ENCODE results near the gene PDK1.

Gene PDK1

GRCh38 chr2:172617115-172617514, 61.2 kb downstream of the PDK1 start:
- H3K9me3 ChIP-seq, result no peaks in the 10 kb centered on the region
- no peaks in the 10 kb centered on the region for H3K36me3 ChIP-seq (replicated peaks)
- in situ Hi-C loops (cut with MboI; ENCODE audit: low sequenced_read_pairs), result no loop called here
- no peaks in the 10 kb centered on the region for H3K4me1 ChIP-seq
- H3K27me3 ChIP-seq (ENCODE audit: low read depth), result no peaks in the 10 kb centered on the region
- no peak overlapping the region for H3K4me3 ChIP-seq
- no peak for DNase-seq (ENCODE audit: low spot score in 2 of 2)

GRCh38 chr2:172623249-172623965, 67.5 kb downstream of the PDK1 start:
- H3K4me3 ChIP-seq, result no peak overlapping the region
- H3K4me1 ChIP-seq, result no peaks in the 10 kb centered on the region
- no peak for DNase-seq (ENCODE audit: low spot score in 2 of 2)
- H3K9me3 ChIP-seq, result no peaks in the 10 kb centered on the region
- H3K36me3 ChIP-seq (replicated peaks), result no peaks in the 10 kb centered on the region
- in situ Hi-C loops (cut with MboI; ENCODE audit: low sequenced_read_pairs), result no loop called here
- no peaks in the 10 kb centered on the region for H3K27me3 ChIP-seq (ENCODE audit: low read depth)

- Histone ChIP-seq H3K36me3 (replicated peaks) (no peaks in the 10 kb centered on the region), H3K4me3 (no peak overlapping the region), H3K9me3 (no peaks in the 10 kb centered on the region), H3K4me1 (no peaks in the 10 kb centered on the region), H3K27me3 (ENCODE audit: low read depth) (no peaks in the 10 kb centered on the region)
- in situ Hi-C loops (cut with MboI; ENCODE audit: low sequenced_read_pairs), result no loop called here
- no peak for DNase-seq (ENCODE audit: low spot score in 2 of 2)
Measured at GRCh38 chr2:172624996-172625395, 69.1 kb downstream of the PDK1 start.

DNA sequence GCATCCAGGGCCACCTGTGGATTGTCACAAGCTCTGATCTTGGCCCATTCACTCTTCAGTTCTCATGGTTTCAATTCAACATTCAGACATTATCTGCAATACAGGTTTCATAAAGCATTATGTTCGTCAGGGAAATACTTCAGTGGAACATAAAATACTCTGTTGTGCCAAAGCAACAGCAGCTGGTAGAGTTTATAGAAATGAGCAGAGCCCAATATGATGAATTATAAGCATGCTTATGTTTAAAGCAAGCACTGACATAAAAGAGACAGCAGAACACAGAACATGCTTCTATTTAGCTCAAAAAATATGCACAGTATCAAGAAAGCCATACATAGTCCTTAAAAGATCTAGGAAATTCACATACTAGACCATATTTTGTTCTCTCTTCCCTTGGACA, 71.3 kb downstream of the PDK1 start:
- H3K36me3 ChIP-seq (replicated peaks), result no peaks in the 10 kb centered on the region
- in situ Hi-C loops (cut with MboI; ENCODE audit: low sequenced_read_pairs), result no loop called here
- no peak for DNase-seq (ENCODE audit: low spot score in 2 of 2)
- no peak overlapping the region for H3K4me3 ChIP-seq
- no peaks in the 10 kb centered on the region for H3K4me1 ChIP-seq
- H3K27me3 ChIP-seq (ENCODE audit: low read depth), result no peaks in the 10 kb centered on the region
- no peaks in the 10 kb centered on the region for H3K9me3 ChIP-seq

DNA sequence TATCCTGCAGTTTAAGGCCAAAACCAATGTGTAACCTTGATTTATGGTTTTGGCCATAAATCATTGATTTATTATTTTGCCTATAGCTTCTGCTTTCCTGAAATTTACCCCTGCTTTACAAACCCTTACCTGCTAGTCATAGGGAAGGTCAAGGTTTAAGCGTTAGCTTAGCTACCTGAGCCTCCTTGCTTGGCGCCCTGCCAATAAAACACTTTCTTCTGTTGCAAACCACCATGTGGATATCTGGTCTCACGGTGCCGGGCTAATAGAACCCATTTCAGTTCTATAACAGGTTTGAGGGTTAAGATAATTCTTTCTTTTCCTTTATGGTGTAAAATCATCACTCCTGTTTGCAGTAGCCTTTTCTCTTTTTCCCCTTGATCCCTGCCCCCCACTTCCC, 72.2 kb downstream of the PDK1 start:
- Histone ChIP-seq H3K36me3 (replicated peaks) (no peaks in the 10 kb centered on the region), H3K4me1 (no peaks in the 10 kb centered on the region), H3K9me3 (no peaks in the 10 kb centered on the region), H3K4me3 (no peak overlapping the region), H3K27me3 (ENCODE audit: low read depth) (no peaks in the 10 kb centered on the region)
- in situ Hi-C loops (cut with MboI; ENCODE audit: low sequenced_read_pairs), result no loop called here
- no peak for DNase-seq (ENCODE audit: low spot score in 2 of 2)

- Histone ChIP-seq H3K27me3 (ENCODE audit: low read depth) (no peaks in the 10 kb centered on the region), H3K9me3 (no peaks in the 10 kb centered on the region), H3K4me1 (no peaks in the 10 kb centered on the region), H3K4me3 (no peak overlapping the region), H3K36me3 (replicated peaks) (no peaks in the 10 kb centered on the region)
- in situ Hi-C loops (cut with MboI; ENCODE audit: low sequenced_read_pairs), result no loop called here
- no peak for DNase-seq (ENCODE audit: low spot score in 2 of 2)
Measured at GRCh38 chr2:172629586-172629985, 73.7 kb downstream of the PDK1 start.

GRCh38 chr2:172630181-172630580, 74.3 kb downstream of the PDK1 start:
- in situ Hi-C loops (cut with MboI; ENCODE audit: low sequenced_read_pairs), result no loop called here
- no peaks in the 10 kb centered on the region for H3K9me3 ChIP-seq
- no peaks in the 10 kb centered on the region for H3K27me3 ChIP-seq (ENCODE audit: low read depth)
- no peak for DNase-seq (ENCODE audit: low spot score in 2 of 2)
- no peaks in the 10 kb centered on the region for H3K4me1 ChIP-seq
- H3K4me3 ChIP-seq, result no peak overlapping the region
- H3K36me3 ChIP-seq (replicated peaks), result no peaks in the 10 kb centered on the region

GRCh38 chr2:172634477-172634876, 78.6 kb downstream of the PDK1 start:
- Histone ChIP-seq H3K9me3 (no peaks in the 10 kb centered on the region), H3K27me3 (ENCODE audit: low read depth) (no peaks in the 10 kb centered on the region), H3K4me3 (no peak overlapping the region), H3K4me1 (no peaks in the 10 kb centered on the region), H3K36me3 (replicated peaks) (no peaks in the 10 kb centered on the region)
- in situ Hi-C loops (cut with MboI; ENCODE audit: low sequenced_read_pairs), result no loop called here
- no peak for DNase-seq (ENCODE audit: low spot score in 2 of 2)

DNA sequence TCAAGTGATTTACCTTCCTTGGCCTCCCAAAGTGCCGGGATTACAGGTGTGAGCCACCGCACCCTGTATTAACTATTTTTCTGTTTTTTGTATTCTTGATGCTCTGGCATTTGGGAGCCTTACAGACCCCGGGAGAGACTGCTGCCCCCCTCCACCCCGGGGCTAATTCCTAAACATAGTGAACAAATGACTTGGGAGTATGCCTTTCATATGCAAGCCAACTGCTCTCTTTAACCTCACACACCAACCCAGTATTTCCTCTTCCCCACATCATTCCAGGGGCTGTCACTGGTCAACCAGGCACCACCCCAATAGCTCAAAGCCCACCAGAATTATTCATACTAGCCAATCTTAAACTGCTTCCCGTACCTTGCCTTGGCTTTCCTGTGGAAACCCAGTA, 79.7 kb downstream of the PDK1 start:
- no peaks in the 10 kb centered on the region for H3K36me3 ChIP-seq (replicated peaks)
- H3K4me3 ChIP-seq, result no peak overlapping the region
- H3K4me1 ChIP-seq, result no peaks in the 10 kb centered on the region
- in situ Hi-C loops (cut with MboI; ENCODE audit: low sequenced_read_pairs), result no loop called here
- no peaks in the 10 kb centered on the region for H3K9me3 ChIP-seq
- H3K27me3 ChIP-seq (ENCODE audit: low read depth), result no peaks in the 10 kb centered on the region
- DNase-seq (ENCODE audit: low spot score in 2 of 2), result no peak

DNA sequence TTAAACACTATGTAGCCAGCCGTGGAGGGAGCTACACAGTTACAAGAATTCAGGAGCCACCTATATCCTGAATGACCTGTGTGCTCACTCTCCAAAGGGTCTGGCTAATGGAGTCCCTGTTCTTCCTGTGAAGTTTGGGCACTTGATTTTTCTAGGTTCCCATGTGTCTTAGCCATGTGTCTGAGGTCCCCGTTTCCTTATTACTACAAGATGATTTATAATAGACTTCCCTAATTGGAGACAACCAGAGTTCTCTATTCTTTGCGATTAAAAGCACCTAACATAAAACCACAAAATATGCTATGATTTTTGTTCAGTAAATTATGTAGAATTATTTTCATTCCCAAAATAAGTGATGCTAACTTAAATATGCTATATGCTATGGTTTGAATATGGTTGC, 83.4 kb downstream of the PDK1 start:
- DNase-seq (ENCODE audit: low spot score in 2 of 2), result no peak
- Histone ChIP-seq H3K4me1 (peaks cover 8% of the 10 kb centered on the region; the same call in 1 of the 2 replicates), H3K36me3 (replicated peaks) (no peaks in the 10 kb centered on the region), H3K27me3 (ENCODE audit: low read depth) (no peaks in the 10 kb centered on the region), H3K4me3 (no peak overlapping the region), H3K9me3 (no peaks in the 10 kb centered on the region)
- in situ Hi-C loops (cut with MboI; ENCODE audit: low sequenced_read_pairs), result no loop called here

DNA sequence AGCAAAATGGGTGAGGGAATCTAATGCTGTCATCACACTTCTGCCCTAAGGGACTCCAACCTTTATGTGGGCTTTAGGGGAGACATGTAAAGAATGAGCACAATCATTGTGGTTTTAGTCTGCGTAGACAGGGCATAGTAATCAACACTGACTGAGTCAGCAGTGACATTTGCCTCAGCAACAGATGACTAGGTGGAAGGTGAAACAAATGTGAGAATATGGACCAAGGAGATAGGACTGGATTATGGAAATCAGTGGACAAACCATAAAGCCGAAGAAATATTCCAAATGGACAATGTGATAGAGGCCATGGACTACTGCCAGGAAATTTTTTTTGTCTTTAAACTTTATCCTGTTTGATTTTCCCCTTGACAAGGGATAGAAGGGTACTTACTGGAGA, 83.9 kb downstream of the PDK1 start:
- H3K36me3 ChIP-seq (replicated peaks), result no peaks in the 10 kb centered on the region
- H3K4me1 ChIP-seq, result peaks cover 8% of the 10 kb centered on the region; the same call in 1 of the 2 replicates
- in situ Hi-C loops (cut with MboI; ENCODE audit: low sequenced_read_pairs), result no loop called here
- H3K9me3 ChIP-seq, result no peaks in the 10 kb centered on the region
- no peak for DNase-seq (ENCODE audit: low spot score in 2 of 2)
- H3K27me3 ChIP-seq (ENCODE audit: low read depth), result no peaks in the 10 kb centered on the region
- no peak overlapping the region for H3K4me3 ChIP-seq

DNA sequence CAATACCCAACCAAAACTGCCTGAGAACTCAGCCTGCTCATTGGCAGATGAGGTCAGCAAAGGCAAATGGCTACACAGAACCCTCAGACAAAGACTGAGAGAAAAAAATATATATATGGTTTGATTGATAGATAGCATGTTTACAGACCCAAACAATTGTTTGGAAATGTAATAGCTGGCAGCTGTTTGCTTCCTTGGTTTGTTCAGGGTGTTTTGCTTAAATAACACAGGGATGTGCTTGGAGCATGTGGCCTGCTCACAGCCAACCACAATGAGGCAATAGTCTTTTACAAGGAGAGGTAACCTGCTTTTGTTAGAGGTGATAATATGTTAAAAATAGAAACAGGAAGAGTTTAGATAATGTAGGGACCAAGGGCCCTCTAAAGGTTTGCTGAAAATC, 84.5 kb downstream of the PDK1 start:
- H3K4me1 ChIP-seq, result peaks cover 8% of the 10 kb centered on the region; the same call in 1 of the 2 replicates
- H3K4me3 ChIP-seq, result no peak overlapping the region
- DNase-seq (ENCODE audit: low spot score in 2 of 2), result no peak
- no peaks in the 10 kb centered on the region for H3K27me3 ChIP-seq (ENCODE audit: low read depth)
- H3K9me3 ChIP-seq, result no peaks in the 10 kb centered on the region
- in situ Hi-C loops (cut with MboI; ENCODE audit: low sequenced_read_pairs), result no loop called here
- H3K36me3 ChIP-seq (replicated peaks), result no peaks in the 10 kb centered on the region

DNA sequence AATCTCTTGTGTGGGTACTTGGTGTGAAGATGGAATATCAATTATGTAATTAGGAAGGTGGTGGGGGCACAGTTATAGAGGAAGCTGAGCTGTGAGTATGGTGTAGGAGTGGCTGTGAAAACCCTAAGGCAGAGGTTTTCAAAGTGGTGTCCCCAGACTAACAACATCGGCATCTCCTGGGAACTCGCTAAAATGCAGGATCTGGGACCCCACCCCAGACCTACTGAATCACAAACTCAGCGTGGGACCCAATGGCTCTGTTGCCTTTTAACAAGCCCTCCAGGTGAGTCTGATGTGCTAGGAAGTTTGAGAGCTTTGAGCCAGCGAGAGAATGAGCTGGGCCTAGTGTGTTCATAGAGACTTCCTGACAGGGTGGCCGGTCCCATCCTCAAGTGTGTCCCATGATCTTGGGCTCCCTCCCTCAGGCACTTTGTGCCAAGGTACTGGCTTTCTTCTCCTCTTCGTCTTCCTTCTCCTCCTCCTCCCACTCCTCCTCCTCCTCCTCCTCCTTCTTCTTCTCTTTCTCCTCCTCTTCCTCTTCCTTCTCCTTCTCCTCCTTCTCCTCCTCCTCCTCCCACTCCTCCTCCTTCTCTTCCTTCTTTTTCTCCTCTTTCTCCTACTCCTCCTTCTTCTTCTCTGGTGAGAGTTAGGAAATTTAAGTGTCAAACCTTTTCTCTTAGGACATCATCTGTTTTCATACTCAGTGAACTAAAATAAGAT, 86.6 kb downstream of the PDK1 start:
- no peaks in the 10 kb centered on the region; the same call in 1 of the 2 replicates for H3K27me3 ChIP-seq (ENCODE audit: low read depth)
- H3K36me3 ChIP-seq (replicated peaks), result no peaks in the 10 kb centered on the region
- in situ Hi-C loops (cut with MboI; ENCODE audit: low sequenced_read_pairs), result no loop called here
- H3K4me3 ChIP-seq, result no peak overlapping the region
- no peaks in the 10 kb centered on the region for H3K9me3 ChIP-seq
- no peak for DNase-seq (ENCODE audit: low spot score in 2 of 2)
- H3K4me1 ChIP-seq, result peaks cover 8% of the 10 kb centered on the region; the same call in 1 of the 2 replicates

DNA sequence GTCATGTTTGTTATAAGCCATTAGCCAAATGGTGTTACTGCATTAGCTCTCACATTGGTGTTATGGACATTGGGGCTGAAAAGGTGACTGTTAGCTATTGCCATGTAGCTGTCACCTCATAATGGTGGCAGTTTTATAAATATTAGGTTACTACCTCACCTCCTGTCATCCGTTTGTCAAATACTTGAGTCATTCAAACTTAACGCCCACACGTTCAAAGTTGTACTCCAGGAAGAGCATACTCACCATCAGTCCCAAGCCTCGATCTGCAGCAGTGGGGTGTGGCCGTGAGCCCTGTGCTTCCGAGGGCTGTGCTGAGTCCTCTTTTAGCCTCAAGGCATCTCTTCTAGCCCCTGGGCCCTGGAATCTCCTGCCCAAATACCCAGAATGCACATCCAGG, 87.3 kb downstream of the PDK1 start:
- H3K4me3 ChIP-seq, result no peak overlapping the region
- no peak for DNase-seq (ENCODE audit: low spot score in 2 of 2)

More for the DNA sequence above, 87.3 kb downstream of the PDK1 start:
- no peaks in the 10 kb centered on the region; the same call in 1 of the 2 replicates for H3K27me3 ChIP-seq (ENCODE audit: low read depth)
- no peaks in the 10 kb centered on the region for H3K36me3 ChIP-seq (replicated peaks)
- peaks cover 8% of the 10 kb centered on the region; the same call in 1 of the 2 replicates for H3K4me1 ChIP-seq
- H3K9me3 ChIP-seq, result no peaks in the 10 kb centered on the region
- in situ Hi-C loops (cut with MboI; ENCODE audit: low sequenced_read_pairs), result no loop called here
